ENCODE results near the gene GPR15LG.

DNA sequence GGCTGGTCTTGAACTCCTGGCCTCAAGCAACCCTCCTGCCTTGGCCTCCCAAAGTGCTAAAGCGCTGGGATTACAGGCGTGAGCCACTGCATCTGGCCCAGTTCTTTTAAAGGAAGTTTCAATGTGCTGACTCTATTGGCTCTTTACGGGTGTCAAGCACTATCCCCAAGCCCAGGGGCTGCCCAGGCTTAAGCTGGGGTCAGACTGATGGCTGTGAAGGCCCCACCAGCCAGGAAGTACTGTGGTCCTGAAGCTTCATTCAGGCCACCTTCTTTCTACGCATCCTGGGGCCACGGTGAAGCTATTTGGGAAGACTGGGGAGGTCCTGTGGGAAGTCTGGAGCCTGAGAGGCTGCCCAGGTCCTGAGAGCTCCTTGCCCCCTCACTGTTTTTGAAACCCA is 8.0 kb downstream of the GPR15LG start:
- TF ChIP-seq, protein P1, sequence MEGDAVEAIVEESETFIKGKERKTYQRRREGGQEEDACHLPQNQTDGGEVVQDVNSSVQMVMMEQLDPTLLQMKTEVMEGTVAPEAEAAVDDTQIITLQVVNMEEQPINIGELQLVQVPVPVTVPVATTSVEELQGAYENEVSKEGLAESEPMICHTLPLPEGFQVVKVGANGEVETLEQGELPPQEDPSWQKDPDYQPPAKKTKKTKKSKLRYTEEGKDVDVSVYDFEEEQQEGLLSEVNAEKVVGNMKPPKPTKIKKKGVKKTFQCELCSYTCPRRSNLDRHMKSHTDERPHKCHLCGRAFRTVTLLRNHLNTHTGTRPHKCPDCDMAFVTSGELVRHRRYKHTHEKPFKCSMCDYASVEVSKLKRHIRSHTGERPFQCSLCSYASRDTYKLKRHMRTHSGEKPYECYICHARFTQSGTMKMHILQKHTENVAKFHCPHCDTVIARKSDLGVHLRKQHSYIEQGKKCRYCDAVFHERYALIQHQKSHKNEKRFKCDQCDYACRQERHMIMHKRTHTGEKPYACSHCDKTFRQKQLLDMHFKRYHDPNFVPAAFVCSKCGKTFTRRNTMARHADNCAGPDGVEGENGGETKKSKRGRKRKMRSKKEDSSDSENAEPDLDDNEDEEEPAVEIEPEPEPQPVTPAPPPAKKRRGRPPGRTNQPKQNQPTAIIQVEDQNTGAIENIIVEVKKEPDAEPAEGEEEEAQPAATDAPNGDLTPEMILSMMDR (IDR thresholded peaks at IDR 0.05; ENCODE audit: poor library complexity) = no peak
- no peak for TF ChIP-seq EZH2phosphoT487 (IDR thresholded peaks at IDR 0.05; ENCODE audit: low read depth, severe bottlenecking, unreplicated experiment)
